Astrocyte (in vitro differentiated cells and primary cell): Measurements from ENCODE around the gene DGKG. TPM values are rescaled to one million over a fixed set of nuclear protein-coding genes. Genes with fewer than 3 reads are reported as not detected.

ENCODE experiments used
- DNase-seq: peaks from one replicate; pipeline ENCODE4 v3.0.0-alpha.2; 2010; ENCODE audit warnings: low read depth
- FAIRE-seq: peaks from 2 replicates; lab custom pipeline; 2011; peaks lifted over from hg19 to GRCh38; lab: Jason Lieb, UNC
- H2AFZ ChIP-seq: 2 replicates; pipeline ENCODE4 v1.6.0; 2012; ENCODE audit warnings: low read depth, low read length, inconsistent platforms
- H3K27ac ChIP-seq: 2 replicates; pipeline ENCODE4 v1.5.1; 2011; ENCODE audit warnings: low read depth, low read length, inconsistent platforms
- H3K27me3 ChIP-seq: 2 replicates; pipeline ENCODE4 v1.6.0; 2011; ENCODE audit warnings: low read length, inconsistent platforms; ENCODE audit not compliant: insufficient read depth
- H3K36me3 ChIP-seq: 2 replicates; pipeline ENCODE4 v1.5.1; 2011; ENCODE audit warnings: low read length, inconsistent platforms; ENCODE audit not compliant: insufficient read depth
- H3K4me1 ChIP-seq: 2 replicates; pipeline ENCODE4 v1.5.1; 2011; ENCODE audit warnings: low read length, inconsistent platforms; ENCODE audit not compliant: insufficient read depth
- H3K4me2 ChIP-seq: 2 replicates; pipeline ENCODE4 v1.6.0; 2012; ENCODE audit warnings: low read length, inconsistent platforms
- H3K4me3 ChIP-seq: 2 replicates; pipeline ENCODE4 v1.5.1; 2011; ENCODE audit warnings: low read depth, mild to moderate bottlenecking, low read length, inconsistent platforms; ENCODE audit not compliant: insufficient read depth
- H3K79me2 ChIP-seq: 2 replicates; pipeline ENCODE4 v1.6.0; 2012; ENCODE audit warnings: mild to moderate bottlenecking, low read length, inconsistent platforms; ENCODE audit not compliant: insufficient read depth
- H3K9ac ChIP-seq: 2 replicates; pipeline ENCODE4 v1.6.0; 2012; ENCODE audit warnings: mild to moderate bottlenecking, low read length, inconsistent platforms
- H3K9me3 ChIP-seq: 2 replicates; pipeline ENCODE4 v1.5.1; 2012; ENCODE audit warnings: low read depth, mild to moderate bottlenecking, low read length, inconsistent platforms; ENCODE audit not compliant: insufficient read depth
- H4K20me1 ChIP-seq: 2 replicates; pipeline ENCODE4 v1.6.0; 2012; ENCODE audit warnings: low read length, inconsistent platforms; ENCODE audit not compliant: insufficient read depth
- H3K27ac Mint-ChIP-seq: one replicate; pipeline ENCODE4 v1.8.0; 2021; ENCODE audit warnings: mild to moderate bottlenecking, mixed read lengths; ENCODE audit not compliant: unreplicated experiment
- H3K27me3 Mint-ChIP-seq: one replicate; pipeline ENCODE4 v1.8.0; 2021; ENCODE audit warnings: low read depth, mixed read lengths; ENCODE audit not compliant: unreplicated experiment
- H3K36me3 Mint-ChIP-seq: one replicate; pipeline ENCODE4 v1.8.0; 2021; ENCODE audit warnings: low read depth, mixed read lengths; ENCODE audit not compliant: unreplicated experiment
- H3K4me1 Mint-ChIP-seq: one replicate; pipeline ENCODE4 v1.8.0; 2021; ENCODE audit warnings: low read depth, mixed read lengths; ENCODE audit not compliant: unreplicated experiment
- H3K4me3 Mint-ChIP-seq: one replicate; pipeline ENCODE4 v1.8.0; 2021; ENCODE audit warnings: mild to moderate bottlenecking, moderate library complexity, mixed read lengths; ENCODE audit not compliant: unreplicated experiment
- H3K9me3 Mint-ChIP-seq: one replicate; pipeline ENCODE4 v1.8.0; 2021; ENCODE audit warnings: mild to moderate bottlenecking, mixed read lengths; ENCODE audit not compliant: unreplicated experiment
- CTCF ChIP-seq: IDR thresholded peaks from 2 replicates; pipeline ENCODE4 v1.5.1; 2011; ENCODE audit warnings: low read depth, mild to moderate bottlenecking, inconsistent platforms, low read length, moderate library complexity; ENCODE audit not compliant: insufficient read depth
- EZH2 ChIP-seq: IDR thresholded peaks from 2 replicates; pipeline ENCODE4 v1.6.1; 2012; ENCODE audit warnings: mild to moderate bottlenecking, low read length, inconsistent platforms; ENCODE audit not compliant: insufficient read depth
- total RNA-seq: library from RNA; stranded (reverse); gene quantifications from 2 replicates; pipeline ENCODE4 v1.2.1, GENCODE V29; 2021

The DGKG gene
- total RNA-seq, 1 donor from 2014 or later = 0.64 TPM

- Histone ChIP-seq H3K4me2 (no peak overlapping the region), H3K27ac (no peak overlapping the region), H3K36me3 (peaks cover 5% of the 10 kb centered on the region), H3K4me3 (no peak overlapping the region), H4K20me1 (peaks cover 42% of the 10 kb centered on the region), H3K27me3 (no peaks in the 10 kb centered on the region), H2AFZ (no peak overlapping the region), H3K9ac (no peak overlapping the region), H3K4me1 (peaks cover 40% of the 10 kb centered on the region), H3K9me3 (no peaks in the 10 kb centered on the region), H3K79me2 (peaks cover 9% of the 10 kb centered on the region)
- Mint-ChIP-seq H3K4me3 (no peak overlapping the region), H3K4me1 (peaks cover 58% of the 10 kb centered on the region), H3K36me3 (peaks cover 6% of the 10 kb centered on the region), H3K9me3 (no peaks in the 10 kb centered on the region), H3K27ac (no peak overlapping the region), H3K27me3 (no peaks in the 10 kb centered on the region)
- DNase-seq = no peak
- TF ChIP-seq EZH2 (no peak), CTCF (no peak)
- no peak for FAIRE-seq
Measured at GRCh38 chr3:186100398-186100797, 261.6 kb downstream of the DGKG start.

- Mint-ChIP-seq H3K36me3 (peaks cover 12% of the 10 kb centered on the region), H3K27me3 (no peaks in the 10 kb centered on the region), H3K4me3 (peak overlapping the region; percentile 17), H3K4me1 (peaks cover 51% of the 10 kb centered on the region), H3K27ac (peak overlapping the region; percentile 5), H3K9me3 (no peaks in the 10 kb centered on the region)
- Histone ChIP-seq H3K27ac (no peak overlapping the region), H3K9ac (peak overlapping the region; percentile 37), H3K36me3 (peaks cover 4% of the 10 kb centered on the region), H3K4me2 (peak overlapping the region; percentile 87), H3K4me3 (no peak overlapping the region), H3K27me3 (no peaks in the 10 kb centered on the region), H2AFZ (no peak overlapping the region), H3K4me1 (peaks cover 38% of the 10 kb centered on the region), H3K79me2 (peaks cover 4% of the 10 kb centered on the region), H3K9me3 (no peaks in the 10 kb centered on the region), H4K20me1 (peaks cover 41% of the 10 kb centered on the region)
- no peak for FAIRE-seq
- TF ChIP-seq EZH2 (no peak), CTCF (no peak)
- DNase-seq = peak; percentile 55
Measured at GRCh38 chr3:186099178-186099577, 262.9 kb downstream of the DGKG start.

DNA sequence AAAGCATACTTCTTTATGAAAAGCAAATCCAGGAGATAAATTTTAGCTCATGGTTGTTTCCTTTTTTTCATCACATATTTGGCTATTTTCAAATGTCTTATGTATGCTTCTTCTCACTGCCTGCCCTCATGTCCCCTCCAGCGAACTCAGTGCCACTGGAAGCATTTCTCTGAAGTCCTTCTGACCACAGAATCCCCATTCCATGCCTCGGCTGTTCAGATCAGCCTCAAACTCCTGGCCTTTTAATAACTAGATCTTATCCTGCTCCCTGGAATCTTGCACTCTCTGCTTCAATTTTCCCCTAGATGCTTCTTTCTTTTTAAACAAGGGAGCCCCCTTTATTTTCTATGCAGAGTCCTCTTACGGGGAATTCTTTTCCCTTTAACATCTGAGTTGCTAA, 263.3 kb downstream of the DGKG start:
- H3K27ac Mint-ChIP-seq = peak overlapping the region; percentile 38
- Histone ChIP-seq H3K9ac (peak overlapping the region; percentile 37), H3K79me2 (peaks cover 4% of the 10 kb centered on the region), H2AFZ (no peak overlapping the region), H3K4me1 (peaks cover 33% of the 10 kb centered on the region), H3K4me3 (no peak overlapping the region), H4K20me1 (peaks cover 39% of the 10 kb centered on the region), H3K27me3 (no peaks in the 10 kb centered on the region), H3K36me3 (peaks cover 4% of the 10 kb centered on the region), H3K4me2 (peak overlapping the region; percentile 87), H3K9me3 (no peaks in the 10 kb centered on the region), H3K27ac (no peak overlapping the region)
- H3K4me3 Mint-ChIP-seq = peak overlapping the region; percentile 17
- H3K27me3 Mint-ChIP-seq = no peaks in the 10 kb centered on the region
- FAIRE-seq (no peak), DNase-seq (no peak)
- no peaks in the 10 kb centered on the region for H3K9me3 Mint-ChIP-seq
- H3K4me1 Mint-ChIP-seq = peaks cover 47% of the 10 kb centered on the region
- peaks cover 17% of the 10 kb centered on the region for H3K36me3 Mint-ChIP-seq
- no peak for TF ChIP-seq EZH2
